T-cell (primary cell): ENCODE measurements around the gene SNX27. TPM values are rescaled to one million over a fixed set of nuclear protein-coding genes. Genes with fewer than 3 reads are reported as not detected.
A peak's percentile ranks its signal among the peaks of the same experiment; 100 is the strongest.

Experiments used
- ATAC-seq, 4 experiments: fragments of 200-7000 bp in 3 of 4; fragments of 150-1000 bp in 1 of 4; cut with Tn5 transposase; replicated peaks in 1 of 4; 1 replicate in 3 of 4; 2 replicates in 1 of 4; pipeline ENCODE4 v1.10.0; 2021; ENCODE audit warnings: moderate library complexity in 3 of 4, mild to moderate bottlenecking in 2 of 4, moderate number of reproducible peaks in 1 of 4
- CTCF ChIA-PET, 2 donors: fragments of 300-600 bp; sonication (Branson Sonifier 250); formaldehyde crosslinking; loops; one replicate each; lab custom pipeline; 2022; ENCODE audit warnings: antibody characterized with exemption in 2 of 2; lab: Charles Lee
- POLR2A ChIA-PET, 2 donors: fragments of 300-600 bp; sonication (Branson Sonifier 250); formaldehyde crosslinking; loops; one replicate each; lab custom pipeline; 2022; ENCODE audit warnings: antibody characterized with exemption in 2 of 2; lab: Charles Lee
- DNase-seq, 35 experiments: peaks; one replicate each; pipeline versions ENCODE4 v3.0.0 to v3.0.0-alpha.2; 2013 to 2023
- H3K27ac ChIP-seq: one replicate; pipeline ENCODE4 v1.5.1; 2013; ENCODE audit warnings: low read length
- H3K27me3 ChIP-seq, 2 experiments: replicated peaks in 1 of 2; 1 replicate in 1 of 2; 2 replicates in 1 of 2; pipeline versions ENCODE4 v1.6.1 to v1.7.0; 2013; ENCODE audit warnings: low read length in 1 of 2, mixed read lengths in 1 of 2; ENCODE audit not compliant: control insufficient read depth in 2 of 2, insufficient read depth in 2 of 2; ENCODE audit errors: extremely low read depth in 1 of 2
- H3K36me3 ChIP-seq, 2 donors: 1 replicate in 1 of 2; 2 replicates in 1 of 2; pipeline versions ENCODE4 v1.6.1 to v1.7.0; 2013; ENCODE audit warnings: low read length in 1 of 2; ENCODE audit not compliant: control insufficient read depth in 2 of 2, insufficient read depth in 1 of 2; ENCODE audit errors: extremely low read depth in 1 of 2
- H3K4me1 ChIP-seq, 2 experiments: 1 replicate in 1 of 2; 2 replicates in 1 of 2; pipeline versions ENCODE4 v1.6.1 to v1.7.0; 2013; ENCODE audit warnings: low read length in 2 of 2, mixed read lengths in 1 of 2; ENCODE audit not compliant: insufficient read depth in 2 of 2, control insufficient read depth in 1 of 2; ENCODE audit errors: extremely low read depth in 1 of 2
- H3K4me3 ChIP-seq, 2 donors: 1 replicate in 1 of 2; 2 replicates in 1 of 2; pipeline versions ENCODE4 v1.5.1 to v1.7.0; 2013; ENCODE audit warnings: mild to moderate bottlenecking in 2 of 2, low read length in 1 of 2, moderate library complexity in 1 of 2; ENCODE audit not compliant: control insufficient read depth in 1 of 2; ENCODE audit errors: extremely low read depth in 1 of 2
- H3K9me3 ChIP-seq: 2 replicates; pipeline ENCODE4 v1.7.0; 2013
- H3K27ac Mint-ChIP-seq, 2 donors: one replicate each; pipeline ENCODE4 v1.8.0; 2020 to 2021; ENCODE audit warnings: mild to moderate bottlenecking in 2 of 2, mixed read lengths in 2 of 2
- H3K27me3 Mint-ChIP-seq, 2 donors: one replicate each; pipeline ENCODE4 v1.8.0; 2021 to 2022; ENCODE audit warnings: mixed read lengths in 2 of 2
- H3K36me3 Mint-ChIP-seq: one replicate; pipeline ENCODE4 v1.8.0; 2021; ENCODE audit warnings: mixed read lengths
- H3K4me1 Mint-ChIP-seq, 3 donors: one replicate each; pipeline ENCODE4 v1.8.0; 2020 to 2022; ENCODE audit warnings: mixed read lengths in 3 of 3, mild to moderate bottlenecking in 1 of 3
- H3K4me3 Mint-ChIP-seq, 3 donors: one replicate each; pipeline ENCODE4 v1.8.0; 2020 to 2022; ENCODE audit warnings: mild to moderate bottlenecking in 3 of 3, mixed read lengths in 3 of 3, moderate library complexity in 3 of 3
- H3K9me3 Mint-ChIP-seq, 3 donors: one replicate each; pipeline ENCODE4 v1.8.0; 2020 to 2022; ENCODE audit warnings: mixed read lengths in 3 of 3
- WGBS: methylation state at CpG from one replicate; pipeline ENCODE4 v1.1.5; 2013; ENCODE audit warnings: missing lambda C conversion rate; ENCODE audit not compliant: insufficient coverage; 5-methylcytosine and 5-hydroxymethylcytosine counted together
- total RNA-seq, 35 experiments: library from RNA in 6 of 35; stranded (reverse) in 6 of 35; fragments of 120-200 nt in 1 of 35; gene quantifications; one replicate each; pipeline versions ENCODE4 v1.2.1 to v1.2.4 and lab custom pipeline; 2013 to 2026

The SNX27 gene
- total RNA-seq, 5 donors from 2014 or later (not counting 1 experiment from before 2014, with no cell fraction given): 24.2 to 33.6 (median 31.6) TPM

DNA sequence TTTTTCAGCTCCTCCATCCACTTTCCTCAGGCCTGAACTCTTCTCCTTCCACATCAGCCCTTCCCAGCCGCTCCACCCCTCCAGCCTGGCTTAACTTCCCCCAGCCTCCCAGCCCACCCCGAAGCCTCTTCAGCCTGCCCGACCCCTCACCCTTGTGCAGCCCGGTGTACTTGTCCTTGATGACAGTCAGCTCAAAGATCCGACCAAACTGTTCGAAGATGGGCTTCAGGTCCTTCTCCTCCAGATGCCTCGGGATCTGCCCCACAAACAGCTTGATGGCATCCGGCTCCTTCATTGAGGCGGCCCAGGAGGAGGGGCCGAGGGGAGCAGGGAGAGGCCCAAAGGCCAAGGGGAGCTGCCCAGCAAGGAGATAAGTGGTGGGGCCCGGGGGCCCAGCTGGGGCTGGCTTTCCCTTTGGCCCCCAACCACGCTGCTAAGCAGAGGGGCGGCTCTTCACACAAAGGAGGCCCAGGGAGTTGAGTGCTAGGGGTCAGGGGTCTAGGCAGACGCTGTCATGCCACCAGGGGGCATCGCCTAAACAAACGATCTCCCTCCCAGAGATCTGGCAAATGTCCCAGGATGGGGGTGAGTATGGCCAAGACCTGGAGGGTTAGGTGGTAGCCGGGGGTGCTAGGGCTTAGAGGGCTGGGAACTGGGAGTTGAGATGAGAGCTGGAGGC lies 104.0 kb downstream of the SNX27 start:
- no peaks in the 10 kb centered on the region for H3K9me3 ChIP-seq
- Mint-ChIP-seq H3K4me3 (no peak overlapping the region), H3K9me3 (no peaks in the 10 kb centered on the region), H3K27ac (no peak overlapping the region), H3K4me1 (peaks cover 20 to 29% (median 22%) of the 10 kb centered on the region in 3 donors), H3K36me3 (no peaks in the 10 kb centered on the region), H3K27me3 (peaks cover 56 to 77% of the 10 kb centered on the region in 2 donors)
- no peak for DNase-seq
- peaks cover 0 to 18% of the 10 kb centered on the region in 2 experiments for H3K4me1 ChIP-seq
- no peak overlapping the region for H3K4me3 ChIP-seq
- WGBS: 68% methylated on average over 11 of the region's 17 CpGs
- H3K36me3 ChIP-seq: no peaks in the 10 kb centered on the region
- H3K27me3 ChIP-seq: peaks cover 8 to 68% of the 10 kb centered on the region in 2 experiments
- no peak overlapping the region for H3K27ac ChIP-seq
- POLR2A ChIA-PET: interaction anchor here in 1 of 2 donors (0.5 kb wide), 1 partner anchor 461 kb away, joined by 7 read pairs; the partner anchor contains the start of gene PSMD4
- ATAC-seq: no peak
- CTCF ChIA-PET: no interaction called here

GRCh38 chr1:151716405-151716762 lies 104.5 kb downstream of the SNX27 start:
- DNase-seq (no peak), ATAC-seq (no peak)
- H3K4me3 ChIP-seq: no peak overlapping the region
- H3K36me3 ChIP-seq: no peaks in the 10 kb centered on the region
- Mint-ChIP-seq H3K36me3 (no peaks in the 10 kb centered on the region), H3K4me3 (no peak overlapping the region), H3K9me3 (no peaks in the 10 kb centered on the region), H3K4me1 (peaks cover 23 to 34% (median 26%) of the 10 kb centered on the region in 3 donors), H3K27ac (no peak overlapping the region), H3K27me3 (peaks cover 56 to 77% of the 10 kb centered on the region in 2 donors)
- POLR2A ChIA-PET: interaction anchor here in 1 of 2 donors (0.5 kb wide), 1 partner anchor 462 kb away, joined by 7 read pairs; the partner anchor contains the start of gene PSMD4
- 10% methylated on average over 3 of the region's 11 CpGs for WGBS
- CTCF ChIA-PET: no interaction called here
- H3K27me3 ChIP-seq: peaks cover 8 to 63% of the 10 kb centered on the region in 2 experiments
- H3K4me1 ChIP-seq: peaks cover 0 to 21% of the 10 kb centered on the region in 2 experiments
- H3K9me3 ChIP-seq: no peaks in the 10 kb centered on the region
- H3K27ac ChIP-seq: no peak overlapping the region

DNA sequence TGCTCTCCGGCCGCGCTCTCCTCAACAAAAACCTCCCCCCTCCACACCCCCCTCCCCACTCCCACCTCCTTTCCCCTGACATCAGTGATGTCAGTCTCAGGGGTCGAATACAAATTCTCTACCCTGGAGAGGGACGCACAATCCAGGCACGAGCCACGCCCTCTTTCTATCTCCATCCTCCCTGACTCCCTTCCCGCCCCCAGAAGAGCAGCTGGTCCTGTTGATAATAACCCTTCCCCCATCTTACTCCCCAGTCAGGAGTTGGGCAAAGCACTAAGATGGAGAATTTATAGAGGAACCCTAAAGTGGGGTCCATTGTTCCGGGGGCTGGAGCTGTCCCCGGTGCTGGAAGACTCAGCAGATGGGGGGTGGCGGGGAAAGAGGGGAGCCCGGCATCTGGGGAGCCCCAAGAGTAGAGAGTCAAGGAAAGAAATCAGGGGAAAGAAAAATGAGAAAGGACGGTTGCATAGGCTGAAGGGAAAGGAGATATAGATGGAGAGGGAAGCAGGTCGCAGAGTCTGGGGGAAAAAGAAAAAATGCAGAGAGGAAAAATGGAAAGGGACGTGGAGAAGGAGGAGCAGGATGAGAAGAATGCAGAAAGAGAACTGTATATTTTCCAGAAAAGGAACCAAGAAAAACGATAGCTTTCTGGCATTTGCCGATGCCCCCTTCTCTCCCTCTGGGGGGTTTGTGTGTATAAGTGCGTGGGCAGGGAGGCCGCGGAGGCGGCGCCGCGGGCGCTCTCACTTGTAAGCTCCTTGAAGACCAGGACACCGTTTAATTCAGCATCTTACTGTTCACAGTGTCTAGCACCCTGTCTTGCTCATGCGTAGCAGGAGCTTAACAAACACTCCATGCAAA lies 105.2 kb downstream of the SNX27 start, which contains the start of gene CELF3:
CELF3 (minus strand) TSS at position 33 of the 861 bp plus-strand sequence. CDS start 783 bp downstream, outside the sequence.
- peak within 1 kb of the TSS in 1 of 2 donors; percentile 40 for H3K27ac Mint-ChIP-seq
- H3K4me3 ChIP-seq: no peak within 1 kb of the TSS
- peak within 1 kb of the TSS in 2 of 3 donors; percentile 14 to 31 for H3K4me3 Mint-ChIP-seq
- H3K9me3 Mint-ChIP-seq: no peaks in the 10 kb centered on the region
- POLR2A ChIA-PET: interaction anchor here in 1 of 2 donors (0.5 to 0.6 kb wide), 2 partner anchors 75 to 463 kb away, joined by 4 to 7 read pairs; partner anchors contain the start of gene PSMD4
- H3K36me3 ChIP-seq: no peaks in the 10 kb centered on the region
- ATAC-seq (no peak), DNase-seq (peak in 21 of 35 experiments; percentile 10 to 45 (median 33))
- H3K27ac ChIP-seq: no peak within 1 kb of the TSS
- peaks cover 56 to 72% of the 10 kb centered on the region in 2 donors for H3K27me3 Mint-ChIP-seq
- no peaks in the 10 kb centered on the region for H3K36me3 Mint-ChIP-seq
- H3K4me1 Mint-ChIP-seq: peaks cover 30 to 40% (median 32%) of the 10 kb centered on the region in 3 donors
- no peaks in the 10 kb centered on the region for H3K9me3 ChIP-seq
- CTCF ChIA-PET: interaction anchor here in 1 of 2 donors (0.5 kb wide), 1 partner anchor 115 kb away, joined by 4 read pairs; no protein-coding TSS in a partner anchor
- peaks cover 8 to 63% of the 10 kb centered on the region in 2 experiments for H3K27me3 ChIP-seq
- 11% methylated on average over 18 of the region's 27 CpGs for WGBS
- peaks cover 0 to 27% of the 10 kb centered on the region in 2 experiments for H3K4me1 ChIP-seq

DNA sequence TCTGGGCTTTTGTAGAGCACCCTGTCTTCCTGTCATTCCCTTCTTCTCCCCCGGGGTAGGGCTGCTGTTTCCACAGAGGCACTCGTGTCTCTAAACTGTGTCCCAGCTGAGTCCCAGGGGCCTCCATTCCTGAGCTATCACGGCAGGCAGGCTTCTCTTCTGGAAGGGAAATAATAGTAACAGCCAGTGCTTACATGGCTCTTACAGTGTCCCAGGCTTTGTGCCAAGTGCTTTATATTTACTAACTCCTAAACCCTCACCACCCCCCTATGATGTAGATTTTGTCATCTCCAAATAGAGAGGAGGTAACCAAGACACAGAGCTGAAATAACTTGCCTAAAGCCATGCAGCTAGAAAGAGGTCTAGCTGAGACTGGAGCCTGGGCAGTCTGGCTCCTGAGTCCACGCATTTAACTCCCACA lies 106.2 kb downstream of the SNX27 start:
- peaks cover 52 to 70% of the 10 kb centered on the region in 2 donors for H3K27me3 Mint-ChIP-seq
- H3K36me3 ChIP-seq: no peaks in the 10 kb centered on the region
- no peaks in the 10 kb centered on the region for H3K9me3 ChIP-seq
- H3K4me3 ChIP-seq: no peak overlapping the region
- DNase-seq (no peak), ATAC-seq (no peak)
- ChIA-PET POLR2A (interaction anchor here in 1 of 2 donors (0.5 to 0.6 kb wide), 2 partner anchors 44 to 77 kb away, joined by 3 to 4 read pairs; no protein-coding TSS in a partner anchor), CTCF (interaction anchor here in 1 of 2 donors (0.5 kb wide), 1 partner anchor 116 kb away, joined by 4 read pairs; no protein-coding TSS in a partner anchor)
- H3K4me3 Mint-ChIP-seq: peak overlapping the region in 1 of 3 donors; percentile 31
- H3K9me3 Mint-ChIP-seq: no peaks in the 10 kb centered on the region
- peaks cover 0 to 29% of the 10 kb centered on the region in 2 experiments for H3K4me1 ChIP-seq
- no peak overlapping the region for H3K27ac ChIP-seq
- peaks cover 31 to 42% (median 34%) of the 10 kb centered on the region in 3 donors for H3K4me1 Mint-ChIP-seq
- WGBS: no CpG with 5 or more reads among the region's 4 CpGs
- no peaks in the 10 kb centered on the region for H3K36me3 Mint-ChIP-seq
- H3K27me3 ChIP-seq: peaks cover 8 to 62% of the 10 kb centered on the region in 2 experiments
- no peak overlapping the region for H3K27ac Mint-ChIP-seq

DNA sequence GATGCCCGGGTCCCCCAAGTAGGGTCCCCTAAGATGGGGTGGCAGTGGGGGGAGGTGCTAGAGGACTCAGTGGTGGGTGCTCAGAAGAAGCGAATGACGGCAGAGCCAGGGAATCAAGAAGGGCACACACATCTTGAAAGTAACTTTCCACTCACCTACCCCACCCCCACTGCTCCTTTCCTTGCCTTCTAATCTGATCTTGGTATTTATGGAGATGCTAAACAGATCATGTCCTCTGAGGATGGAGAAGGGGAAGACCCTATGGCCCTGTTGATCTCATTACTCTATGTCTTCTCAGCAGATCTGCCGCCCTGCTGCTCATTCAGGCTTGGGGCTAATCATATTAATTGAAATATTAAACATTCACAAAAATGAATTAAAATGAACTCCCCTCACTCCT lies 106.8 kb downstream of the SNX27 start:
- H3K4me3 ChIP-seq: no peak overlapping the region
- ChIA-PET POLR2A (no interaction called here), CTCF (no interaction called here)
- H3K4me3 Mint-ChIP-seq: no peak overlapping the region
- no peaks in the 10 kb centered on the region for H3K36me3 Mint-ChIP-seq
- no peaks in the 10 kb centered on the region for H3K36me3 ChIP-seq
- peaks cover 54 to 67% of the 10 kb centered on the region in 2 donors for H3K27me3 Mint-ChIP-seq
- peaks cover 8 to 62% of the 10 kb centered on the region in 2 experiments for H3K27me3 ChIP-seq
- no peak overlapping the region for H3K27ac Mint-ChIP-seq
- no peaks in the 10 kb centered on the region for H3K9me3 Mint-ChIP-seq
- H3K27ac ChIP-seq: no peak overlapping the region
- ATAC-seq (no peak), DNase-seq (no peak)
- no peaks in the 10 kb centered on the region for H3K9me3 ChIP-seq
- peaks cover 0 to 29% of the 10 kb centered on the region in 2 experiments for H3K4me1 ChIP-seq
- WGBS: 80% methylated on average over 1 of the region's 4 CpGs
- H3K4me1 Mint-ChIP-seq: peaks cover 31 to 42% (median 34%) of the 10 kb centered on the region in 3 donors
